NCI-H446 treated with DMSO at 0.1 percent for 48 hours (cell line): ENCODE data around the gene HGF.

Source experiments
- DNase-seq: peaks from one replicate; lab custom pipeline; 2025; lab: John Stamatoyannopoulos, UW

The HGF gene

DNA sequence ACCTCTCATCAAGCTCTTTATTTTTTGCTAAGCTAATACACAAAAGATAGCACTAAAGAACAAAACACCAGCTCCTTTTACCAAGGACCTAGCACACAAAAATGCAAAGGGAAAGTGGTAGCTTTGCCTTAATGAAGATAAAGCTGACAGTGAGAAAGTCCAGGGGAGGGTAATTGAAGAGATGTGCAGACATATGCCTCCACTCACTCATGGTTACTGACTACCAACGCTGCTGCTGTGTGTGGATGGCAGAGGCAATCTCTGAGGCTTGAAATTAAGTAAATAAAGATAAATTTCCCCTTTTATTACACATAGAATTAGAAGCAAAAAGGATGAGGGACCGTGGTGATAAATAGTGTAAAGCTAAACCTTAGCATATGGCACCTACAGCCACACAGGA is 87.0 kb downstream of the HGF start:
- no peak for DNase-seq

DNA sequence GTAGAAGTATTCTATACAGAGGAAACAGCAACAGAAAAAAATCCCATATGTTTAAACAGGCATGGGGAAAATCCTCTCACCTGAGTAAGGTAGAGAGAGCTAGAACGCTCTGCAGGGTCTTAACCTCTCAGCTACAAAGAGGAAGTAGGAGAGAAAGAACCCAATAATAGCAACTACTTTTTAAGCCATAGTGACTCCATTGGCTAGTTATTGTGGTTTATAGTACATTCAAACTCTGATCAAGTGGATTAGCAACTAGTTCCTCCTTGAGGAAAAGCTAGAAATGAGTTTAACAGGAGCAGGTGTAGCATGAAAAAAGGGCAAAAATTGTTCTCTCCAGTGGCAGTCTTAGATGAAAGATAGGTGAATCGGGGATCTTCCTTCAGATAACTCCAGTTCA is 89.7 kb downstream of the HGF start:
- no peak for DNase-seq

- peak; percentile 100 for DNase-seq
These were observed 93.0 kb downstream of the HGF start for GRCh38 chr7:81676813-81677212.

- no peak for DNase-seq
These were observed 93.6 kb downstream of the HGF start for GRCh38 chr7:81676105-81676811.

GRCh38 chr7:81674431-81674830 is 95.4 kb downstream of the HGF start:
- no peak for DNase-seq

- no peak for DNase-seq
These were observed 97.0 kb downstream of the HGF start for GRCh38 chr7:81672872-81673271.

DNA sequence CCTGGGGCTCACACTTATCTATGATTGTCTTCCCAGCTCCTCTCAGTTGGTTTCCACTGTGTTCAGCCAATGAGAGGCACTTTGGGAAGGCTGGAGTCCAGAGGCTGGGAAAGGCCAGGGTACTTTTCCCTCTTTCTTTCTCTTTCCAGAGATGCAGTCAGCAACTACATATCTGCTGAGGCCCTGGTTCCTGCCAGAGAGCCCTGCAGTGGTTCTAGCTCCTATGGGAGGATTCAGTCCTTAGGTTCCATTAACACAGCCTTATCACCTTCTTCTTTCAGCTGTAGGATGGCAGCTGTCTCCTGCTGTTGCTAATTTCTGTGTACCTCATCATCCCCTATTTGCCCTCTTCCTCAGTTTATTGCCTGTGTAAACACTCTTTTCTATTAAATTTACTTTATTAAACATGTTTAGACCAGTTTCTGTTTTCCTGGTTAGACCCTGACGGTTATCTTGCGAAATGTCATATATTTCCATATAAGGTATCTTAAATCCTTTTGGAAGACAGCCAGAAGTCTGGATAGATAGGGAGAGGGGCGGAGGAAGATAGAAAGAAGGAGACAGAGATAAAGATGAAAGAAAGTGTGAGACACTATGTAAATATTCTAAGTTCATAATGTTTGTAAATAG is 100.3 kb downstream of the HGF start:
- no peak for DNase-seq

DNA sequence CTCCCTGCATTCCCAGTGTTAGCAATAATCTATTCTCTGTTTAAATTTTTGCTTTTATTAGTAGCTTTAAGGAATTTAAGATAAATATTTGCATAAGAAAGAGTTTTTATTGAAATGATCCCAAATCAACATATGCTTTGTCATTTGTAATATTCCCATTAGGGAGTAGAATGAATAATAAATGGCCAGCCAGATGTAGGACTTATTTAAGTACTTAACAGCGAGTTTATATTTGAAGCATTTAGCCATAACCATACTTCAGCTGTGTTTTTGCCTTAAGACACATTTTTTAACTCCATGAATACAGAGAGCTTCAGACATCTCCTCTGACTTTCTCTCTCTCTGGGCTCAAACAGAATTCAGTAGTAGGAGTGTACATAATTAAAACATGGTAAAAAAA is 103.6 kb downstream of the HGF start:
- DNase-seq, result no peak

DNA sequence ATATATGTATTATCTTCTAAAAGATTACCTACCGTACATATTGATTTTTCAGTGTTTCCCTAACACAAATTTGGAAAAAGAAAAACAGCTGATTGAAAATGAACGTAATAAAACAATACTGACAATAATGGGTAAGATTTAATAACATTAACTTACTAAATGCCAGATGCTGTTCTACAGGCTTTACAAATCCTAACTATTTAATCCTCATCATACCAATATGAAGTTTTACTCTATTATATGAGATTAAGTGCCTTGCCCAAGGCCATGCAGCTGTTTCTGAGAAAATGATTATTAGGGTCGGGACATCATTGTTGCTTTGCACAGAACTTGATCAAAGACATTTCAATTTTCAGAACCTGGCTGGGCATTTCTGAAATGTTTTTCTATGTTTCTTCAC is 104.6 kb downstream of the HGF start:
- no peak for DNase-seq

DNA sequence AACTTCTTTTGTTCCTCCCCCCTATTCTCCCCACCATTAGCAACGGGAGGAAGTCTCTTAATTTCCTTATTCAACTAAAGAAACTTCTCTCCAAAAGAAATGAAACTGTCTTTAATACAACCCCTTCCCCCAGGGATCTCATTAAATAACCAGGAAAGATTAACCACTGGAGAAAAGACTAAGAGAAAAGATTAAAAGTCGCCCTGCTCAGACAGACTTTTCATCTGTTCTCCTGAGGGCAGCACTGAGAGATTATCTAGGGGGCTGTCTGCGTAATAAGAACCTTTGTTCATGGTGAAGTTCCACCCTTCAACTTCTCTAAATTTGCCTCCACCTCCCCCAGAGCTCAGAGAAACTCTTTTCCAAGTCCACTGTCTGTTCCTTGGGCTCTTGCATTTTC is 105.5 kb downstream of the HGF start:
- no peak for DNase-seq

DNA sequence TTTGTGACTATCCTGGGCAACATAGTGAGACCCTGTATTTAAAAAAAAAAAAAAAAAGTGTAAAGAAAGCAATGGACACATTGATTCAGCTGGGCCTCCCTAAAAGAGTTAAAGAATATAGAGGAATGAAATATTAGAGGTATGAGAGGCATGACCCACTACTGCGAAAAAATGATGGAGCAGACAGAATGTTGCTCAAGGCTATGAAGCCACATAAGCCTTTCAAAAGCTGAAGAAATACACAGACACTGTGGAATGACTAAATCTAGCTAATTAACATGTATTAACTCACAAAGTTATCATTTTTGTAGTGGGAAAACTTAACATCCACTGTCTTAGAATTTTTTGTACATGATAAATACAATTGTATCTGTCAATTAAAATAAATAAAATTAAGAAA is 107.3 kb downstream of the HGF start:
- DNase-seq, result no peak

DNA sequence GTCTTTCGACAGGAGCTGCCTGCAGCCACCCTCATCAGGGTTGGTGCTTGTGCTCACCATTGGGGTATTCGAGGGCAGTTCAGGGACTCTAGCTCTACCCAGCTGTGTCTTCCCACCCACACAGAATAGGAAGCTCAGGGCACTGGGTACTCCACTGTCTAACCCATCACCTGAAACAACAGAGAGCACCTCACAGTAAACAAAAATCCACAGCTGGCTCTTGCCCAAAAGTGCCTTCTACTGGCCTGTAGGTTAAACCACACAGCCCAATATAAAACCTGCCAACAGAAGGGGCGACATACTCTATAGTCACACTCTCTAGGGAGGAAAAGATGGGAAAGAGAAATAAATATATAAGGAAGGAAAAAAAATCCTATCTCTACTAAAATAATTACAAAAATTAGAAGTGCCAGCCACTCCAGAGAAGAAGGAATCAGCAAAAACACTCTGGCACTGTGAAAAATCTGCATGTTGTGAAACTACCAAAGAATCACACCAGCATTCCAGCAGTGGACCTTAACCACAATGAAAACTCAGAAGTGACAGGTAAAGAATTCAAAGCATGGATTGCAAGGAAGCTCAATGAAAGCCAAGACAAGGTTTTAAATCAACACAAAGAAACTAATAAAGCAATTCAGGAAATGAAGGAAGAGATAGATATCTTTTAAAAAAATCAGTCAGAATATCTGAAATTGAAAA is 110.0 kb downstream of the HGF start:
- DNase-seq, result no peak

DNA sequence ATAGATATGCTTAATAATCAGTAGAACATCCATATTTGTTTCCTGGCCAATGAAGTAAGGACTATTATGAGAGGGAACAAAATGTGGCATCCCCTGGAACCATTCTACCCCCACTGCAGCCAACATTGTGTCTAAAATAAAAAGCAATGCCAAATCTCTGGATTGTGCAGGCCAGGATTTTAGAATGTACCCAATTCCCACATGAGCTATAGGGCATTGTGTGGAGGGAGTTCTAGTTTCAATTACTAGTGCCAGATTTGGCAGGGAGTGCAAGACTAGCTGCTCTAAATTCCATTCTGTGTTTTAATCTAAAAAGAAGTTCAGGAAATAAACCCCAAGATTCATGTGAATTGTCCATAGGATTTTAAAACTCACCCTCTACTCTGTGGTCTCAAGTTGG is 112.3 kb downstream of the HGF start:
- peak; percentile 87 for DNase-seq

DNA sequence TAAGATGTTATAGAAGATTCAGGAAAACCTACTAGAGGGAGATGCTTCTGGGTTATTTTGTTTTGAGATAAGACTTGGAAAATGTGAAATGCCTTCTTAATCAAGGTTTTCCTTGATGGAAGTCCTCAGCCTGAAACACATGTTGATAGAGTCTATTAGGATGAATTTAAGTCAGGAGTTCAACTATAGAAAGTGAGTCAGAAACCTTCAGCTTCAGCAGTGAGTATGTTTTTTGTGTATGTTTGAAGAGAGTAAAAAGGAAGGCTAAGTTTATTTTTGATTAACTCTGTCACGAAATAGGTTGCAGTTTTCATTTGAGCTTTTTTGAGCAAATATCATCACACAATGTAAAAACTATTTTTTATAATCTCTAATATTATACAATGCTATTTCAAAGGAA is 114.6 kb downstream of the HGF start:
- DNase-seq, result no peak

DNA sequence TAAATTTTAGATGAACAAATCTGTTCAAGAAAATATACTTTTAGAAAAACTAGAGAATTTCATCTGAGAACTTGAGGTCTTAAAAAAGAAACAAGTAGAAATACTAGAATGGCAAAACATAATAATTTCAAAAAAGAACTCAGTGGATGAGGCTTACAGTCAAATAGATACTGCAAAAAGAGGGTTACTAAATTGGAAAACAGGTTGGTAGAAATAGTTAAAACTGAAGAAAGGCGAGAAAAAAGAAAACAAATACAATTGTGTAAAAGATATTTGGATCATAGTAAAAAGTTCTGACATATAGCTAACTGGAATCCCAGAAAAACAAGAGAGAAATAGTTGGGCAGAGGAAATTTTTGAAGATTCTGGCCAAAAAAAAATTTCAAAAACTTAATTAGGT is 117.6 kb downstream of the HGF start:
- DNase-seq, result no peak
